Measurements from ENCODE around the gene ADCY4.
"Not testable (repeated sequence)": the region's sequence is repeated elsewhere in the genome, so short reads cannot be mapped to it uniquely, and the experiment has no call there.

The ADCY4 gene

DNA sequence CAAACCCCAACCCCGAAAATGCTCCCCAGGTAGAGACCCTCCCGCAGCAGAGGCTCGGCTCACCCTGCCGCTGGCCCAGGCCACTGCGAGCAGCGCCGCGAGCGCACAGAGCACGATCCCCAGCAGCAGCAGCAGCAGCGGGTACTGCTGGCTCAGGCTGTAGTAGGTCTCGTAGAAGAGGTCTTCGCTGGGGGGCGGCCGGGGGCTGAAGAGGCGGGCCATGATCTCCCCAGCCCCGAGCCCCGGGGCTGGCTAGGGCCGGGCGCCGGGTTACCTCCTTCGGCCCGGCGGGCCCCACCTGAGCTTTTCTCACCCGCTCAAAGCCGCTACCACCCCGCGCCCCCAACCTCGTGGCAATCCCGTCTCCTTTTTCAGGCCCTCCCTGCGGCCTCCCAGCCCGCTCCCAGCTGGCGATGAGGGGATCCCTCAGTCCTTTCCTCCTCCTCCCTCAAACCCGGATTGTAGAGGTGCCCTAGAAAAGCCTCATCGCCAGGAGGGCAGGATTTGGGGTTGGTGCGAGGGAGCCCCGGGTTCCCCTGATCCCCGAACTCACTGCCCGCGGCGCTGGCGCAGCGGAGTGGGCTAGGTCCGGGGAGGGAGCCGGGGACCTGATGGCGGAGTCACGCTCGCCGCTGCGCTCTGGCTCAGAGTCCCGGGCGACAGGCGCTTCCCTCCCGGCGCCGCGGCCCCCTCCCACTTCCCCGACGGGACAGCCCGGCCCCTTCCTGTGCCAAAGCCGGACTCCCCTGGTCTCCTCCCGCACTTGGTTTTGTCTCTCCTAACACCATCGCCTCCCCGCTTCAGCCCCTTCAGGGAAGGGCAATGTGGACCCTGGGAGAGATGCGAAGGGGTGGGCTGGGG, at the start of gene ADCY4:
Gene ADCY4 (minus strand): TSS at position 641 of the 861 bp plus-strand sequence. CDS start 419 bp downstream, at position 222.
- no peak for FAIRE-seq

DNA sequence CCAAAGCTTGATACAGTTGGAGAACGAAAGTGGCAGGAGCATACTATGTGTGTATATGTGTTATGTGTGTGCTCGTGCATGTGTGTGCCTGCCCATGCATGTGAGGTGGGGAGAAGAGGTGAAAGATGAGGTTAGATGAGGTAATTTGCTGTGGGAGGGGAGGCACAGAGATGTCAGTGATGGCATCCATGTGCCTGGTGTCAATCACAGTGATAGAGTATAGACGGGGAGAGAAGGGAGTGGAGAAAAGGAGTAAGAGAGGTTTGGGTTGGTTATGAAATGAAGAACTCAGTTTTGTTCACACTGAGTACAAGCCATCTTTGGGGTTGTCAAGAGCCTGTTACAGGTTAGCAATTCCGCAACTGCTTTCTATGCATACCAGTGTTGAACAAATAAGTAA, 49.3 kb upstream of the ADCY4 start:
- no peak for FAIRE-seq

DNA sequence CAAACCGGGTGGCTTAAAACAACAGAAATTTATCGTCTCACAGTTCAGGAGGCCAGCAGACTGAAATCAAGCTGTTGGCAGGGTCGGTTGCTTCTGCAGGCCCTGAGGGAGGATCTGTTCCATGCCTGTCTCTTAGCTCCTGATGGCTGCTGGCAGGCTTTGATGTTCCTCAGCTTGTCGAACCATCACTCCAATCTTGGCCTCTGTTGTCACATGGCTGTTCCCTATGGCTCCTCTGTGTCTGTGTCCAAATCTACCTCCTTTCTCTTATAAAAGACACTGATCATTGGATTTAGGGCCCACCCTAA, 47.1 kb upstream of the ADCY4 start:
- FAIRE-seq, result no peak

DNA sequence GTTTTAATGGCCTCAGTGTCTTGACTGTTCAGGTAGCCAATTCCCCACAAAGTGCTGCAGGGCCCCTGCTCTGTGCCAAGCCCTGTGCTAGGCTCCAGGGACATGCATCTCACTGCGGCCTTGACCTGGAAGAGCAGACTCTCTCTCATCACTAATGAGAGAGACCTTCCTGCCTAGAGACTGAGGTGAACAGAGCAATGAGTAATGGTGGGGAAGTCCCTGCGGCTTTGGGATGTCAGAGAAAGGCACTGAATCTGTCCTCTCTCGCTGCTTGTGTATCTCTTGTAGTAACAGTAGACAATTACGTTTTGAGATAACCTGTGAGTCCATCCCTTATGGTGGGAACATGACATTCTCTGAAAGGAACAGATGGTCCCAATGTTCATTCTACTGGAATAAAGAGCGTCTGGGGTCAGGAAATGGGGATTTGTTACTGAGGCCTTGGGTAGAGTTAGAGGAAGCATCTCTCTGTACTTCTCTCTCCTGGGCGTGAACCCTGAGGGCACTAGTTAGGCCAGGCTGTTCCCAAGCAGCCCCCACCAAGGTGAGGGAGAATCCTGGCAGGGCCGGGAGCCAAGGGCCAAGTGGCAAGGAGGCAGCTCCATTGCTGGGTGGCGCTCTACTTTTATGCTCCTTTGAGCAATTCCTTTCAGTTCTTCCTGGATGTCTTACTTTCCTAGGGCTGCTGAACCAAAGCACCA, 46.6 kb upstream of the ADCY4 start:
- FAIRE-seq, result no peak

DNA sequence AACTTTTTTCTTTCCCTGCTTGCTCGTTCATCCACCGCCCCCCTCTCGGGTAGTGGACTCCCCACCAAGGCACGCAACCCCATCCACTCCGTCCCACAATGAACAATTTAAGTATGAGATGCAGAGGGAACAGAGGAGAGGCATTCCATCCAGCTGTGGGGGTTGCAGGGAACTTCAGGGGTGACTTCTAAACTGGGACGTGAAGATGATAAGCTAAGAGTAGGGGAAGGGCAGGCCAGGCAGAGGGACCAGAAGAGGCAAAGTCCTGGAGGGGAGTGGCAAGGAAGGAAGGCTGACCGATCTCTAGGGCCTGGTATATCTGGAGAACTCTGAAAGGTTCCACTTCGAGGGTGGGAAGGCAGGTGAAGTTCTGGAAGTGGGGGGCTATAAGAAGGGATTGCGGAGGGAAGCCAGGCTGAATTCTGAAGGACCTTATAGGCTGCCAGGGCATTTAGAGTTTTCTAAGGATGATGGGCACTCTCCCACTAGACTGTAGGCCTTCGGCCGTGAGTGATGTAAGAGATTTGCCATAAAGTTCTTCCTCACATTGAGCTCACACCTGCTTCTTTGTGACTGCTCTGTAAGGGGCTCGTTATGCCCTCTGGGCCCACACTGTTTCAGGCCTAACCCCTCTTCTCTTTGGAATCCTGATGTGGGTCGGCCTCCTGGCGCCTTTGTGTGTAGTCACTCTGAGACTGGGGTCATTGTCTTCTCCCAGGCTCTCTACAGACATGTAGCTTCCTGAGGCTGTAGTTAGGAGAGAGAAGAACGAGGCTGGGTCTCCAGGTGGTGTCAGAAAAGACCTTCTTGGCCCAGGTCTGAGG, 45.2 kb upstream of the ADCY4 start:
- no peak for FAIRE-seq

DNA sequence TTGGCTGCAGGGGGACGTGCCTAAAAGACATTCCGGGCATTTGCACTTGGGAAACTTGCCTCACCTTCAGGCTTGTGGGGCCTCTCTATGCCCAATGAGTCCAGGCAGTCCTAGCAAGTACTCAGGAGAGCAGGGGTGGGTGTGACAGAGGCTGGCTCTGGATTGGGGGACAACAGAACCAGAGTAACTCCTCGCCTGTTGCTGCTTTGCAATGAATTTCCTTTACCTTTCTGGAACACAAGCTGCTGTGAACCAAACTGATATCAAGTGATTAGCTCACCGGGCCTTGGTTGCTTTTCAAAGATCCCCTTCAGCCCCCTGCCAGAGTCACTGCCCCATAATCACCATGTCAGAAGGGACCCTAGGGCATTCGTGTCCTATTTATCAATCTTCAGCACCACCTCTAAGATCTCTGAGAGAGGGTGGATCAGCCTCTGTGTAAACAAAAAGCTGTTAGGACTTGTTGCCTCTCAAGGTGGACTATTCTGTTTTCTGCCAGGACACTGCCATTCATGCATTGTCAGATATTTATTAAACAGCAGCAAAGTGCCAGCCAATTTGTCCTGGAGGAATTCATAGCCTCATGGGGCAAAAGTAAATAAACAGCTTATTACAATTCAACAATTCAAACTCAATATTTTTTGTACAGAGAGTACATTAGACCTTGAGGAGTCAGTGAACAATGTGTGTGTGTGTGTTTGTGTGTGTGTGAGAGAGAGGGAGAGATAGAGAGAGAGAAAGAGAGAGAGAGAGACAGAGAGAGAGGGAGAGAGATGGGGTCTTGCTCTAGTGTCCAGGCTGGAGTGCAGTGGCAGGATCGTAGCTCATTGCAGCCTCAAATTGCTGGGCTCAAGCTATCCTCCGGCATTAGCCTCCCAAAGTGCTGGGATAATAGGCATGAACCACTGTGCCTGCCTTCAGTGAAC, 44.4 kb upstream of the ADCY4 start:
- no peak for FAIRE-seq

DNA sequence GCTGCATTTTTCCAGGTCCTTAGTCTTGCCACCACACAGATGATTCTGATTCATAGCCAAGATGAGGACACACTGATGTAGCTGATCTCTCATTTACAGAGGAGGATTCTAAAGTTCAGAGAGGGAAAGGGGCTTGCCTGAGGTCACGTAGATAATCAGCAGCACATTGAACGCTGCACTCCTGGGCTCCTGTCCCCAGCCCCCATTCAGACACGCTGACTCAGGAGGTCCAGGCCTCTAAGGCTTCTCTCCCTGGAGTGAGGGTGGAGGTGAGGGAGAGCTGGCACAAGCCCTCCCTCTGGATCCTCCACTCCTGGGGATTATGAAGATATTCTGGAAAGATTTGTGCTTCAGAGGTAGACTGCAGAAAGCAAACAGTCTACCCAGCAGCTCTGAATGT, 43.5 kb upstream of the ADCY4 start:
- FAIRE-seq, result no peak

DNA sequence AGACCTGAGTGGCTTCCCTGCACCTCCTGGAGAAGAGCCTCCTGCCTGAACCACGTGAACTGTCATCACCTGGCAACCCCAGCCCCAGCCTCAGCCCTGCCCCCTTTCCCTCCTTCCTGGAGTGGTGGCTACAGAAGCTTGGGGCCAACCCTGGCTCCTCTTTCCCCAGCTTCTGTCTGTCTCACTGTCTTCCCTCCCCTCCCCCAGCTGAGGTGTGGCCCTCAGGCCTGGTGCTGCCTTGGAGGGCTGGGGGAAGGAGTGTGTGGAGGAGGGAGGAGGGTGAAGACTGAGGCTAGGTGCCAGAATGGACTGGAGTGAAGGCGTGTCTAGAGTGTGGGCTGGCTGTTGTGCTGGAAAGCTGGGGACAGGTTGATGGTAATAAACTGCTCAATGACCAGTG, 42.8 kb upstream of the ADCY4 start:
- no peak for FAIRE-seq

DNA sequence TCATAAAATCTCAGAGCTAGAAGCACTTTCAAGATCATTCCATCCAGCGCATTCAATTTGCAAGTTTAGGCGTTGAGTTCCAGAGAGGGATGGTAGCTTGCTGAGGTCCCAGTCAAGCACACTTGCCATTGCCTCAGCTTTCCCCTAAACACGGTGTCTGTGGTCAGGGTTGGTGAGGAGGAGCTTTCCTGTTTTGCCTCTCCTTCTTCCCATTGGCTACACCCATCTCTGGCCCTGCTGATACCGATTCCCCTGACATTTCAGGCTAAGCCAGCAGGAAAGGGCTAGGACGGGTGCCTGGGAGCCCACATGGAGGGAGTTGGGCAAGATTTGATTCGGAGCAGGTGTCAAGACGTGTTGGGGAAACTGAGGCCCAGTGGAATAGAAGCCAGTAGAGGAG, 42.3 kb upstream of the ADCY4 start:
- FAIRE-seq, result no peak

DNA sequence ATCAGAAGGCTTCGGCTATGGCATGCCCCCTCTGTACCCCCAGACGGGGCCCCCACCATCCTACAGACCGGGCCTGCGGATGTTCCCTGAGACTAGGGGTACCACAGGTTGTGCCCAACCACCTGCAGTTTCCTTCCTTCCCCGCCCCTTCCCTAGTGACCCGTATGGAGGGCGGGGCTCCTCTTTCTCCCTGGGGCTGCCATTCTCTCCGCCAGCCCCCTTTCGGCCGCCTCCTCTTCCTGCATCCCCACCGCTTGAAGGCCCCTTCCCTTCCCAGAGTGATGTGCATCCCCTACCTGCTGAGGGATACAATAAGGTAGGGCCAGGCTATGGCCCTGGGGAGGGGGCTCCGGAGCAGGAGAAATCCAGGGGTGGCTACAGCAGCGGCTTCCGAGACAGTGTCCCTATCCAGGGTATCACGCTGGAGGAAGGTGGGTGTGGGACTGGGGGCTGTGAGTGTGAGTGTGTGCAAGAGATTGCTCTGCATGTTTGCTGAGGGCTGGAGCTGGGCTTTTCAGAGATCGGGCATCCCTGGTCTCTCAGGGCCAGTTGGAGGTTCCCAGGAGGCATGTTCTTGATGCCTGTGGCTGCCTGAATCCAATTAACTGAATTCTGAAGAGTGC, 41.7 kb upstream of the ADCY4 start:
- FAIRE-seq, result no peak

DNA sequence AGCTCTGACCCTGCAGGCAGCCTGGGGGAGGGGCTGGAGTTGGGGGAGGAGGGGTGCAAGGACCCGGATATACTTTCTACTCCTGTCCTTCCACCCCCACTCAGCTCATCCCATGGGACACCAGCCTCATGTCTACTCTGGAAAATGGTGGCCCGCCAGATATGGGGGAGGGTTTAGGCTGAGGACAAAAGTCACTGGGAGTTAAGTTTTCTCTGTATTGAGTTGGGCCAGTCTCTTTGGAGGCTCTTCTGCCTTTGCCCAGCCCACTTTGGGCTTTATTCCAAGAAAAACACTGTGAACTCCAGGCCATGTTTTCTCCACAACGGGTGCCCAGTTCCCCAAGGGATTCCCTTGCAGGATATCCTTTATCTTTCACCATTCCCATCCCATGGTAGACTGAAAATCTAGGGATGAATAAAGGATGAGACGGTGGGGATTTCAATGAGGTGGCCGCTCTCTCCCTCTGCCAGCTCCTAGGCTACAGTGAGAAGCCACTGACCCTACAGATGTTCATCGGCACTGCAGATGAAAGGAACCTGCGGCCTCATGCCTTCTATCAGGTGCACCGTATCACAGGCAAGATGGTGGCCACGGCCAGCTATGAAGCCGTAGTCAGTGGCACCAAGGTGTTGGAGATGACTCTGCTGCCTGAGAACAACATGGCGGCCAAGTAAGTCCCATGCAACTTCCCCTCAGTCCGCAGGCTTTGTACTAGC, 38.0 kb upstream of the ADCY4 start:
- no peak for FAIRE-seq

DNA sequence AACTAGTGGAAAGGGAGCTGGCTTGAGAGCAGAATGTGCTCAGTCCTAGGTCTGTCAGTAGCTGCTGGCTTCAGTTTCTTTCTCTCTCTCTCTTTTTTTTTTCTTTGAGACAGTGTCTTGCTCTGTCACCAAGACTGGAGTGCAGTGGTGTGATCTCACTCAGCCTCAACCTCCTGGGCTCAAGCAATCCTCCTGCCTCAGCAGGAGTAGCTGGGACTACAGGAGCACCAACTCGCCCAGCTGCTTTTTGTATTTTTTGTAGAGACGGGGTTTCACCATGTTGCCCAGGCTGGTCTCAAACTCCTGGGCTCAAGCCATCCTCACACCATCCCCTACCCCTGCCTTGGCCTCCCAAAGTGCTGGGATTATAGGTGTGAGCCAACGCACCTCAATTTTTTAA, 36.7 kb upstream of the ADCY4 start:
- not testable (repeated sequence) for FAIRE-seq

DNA sequence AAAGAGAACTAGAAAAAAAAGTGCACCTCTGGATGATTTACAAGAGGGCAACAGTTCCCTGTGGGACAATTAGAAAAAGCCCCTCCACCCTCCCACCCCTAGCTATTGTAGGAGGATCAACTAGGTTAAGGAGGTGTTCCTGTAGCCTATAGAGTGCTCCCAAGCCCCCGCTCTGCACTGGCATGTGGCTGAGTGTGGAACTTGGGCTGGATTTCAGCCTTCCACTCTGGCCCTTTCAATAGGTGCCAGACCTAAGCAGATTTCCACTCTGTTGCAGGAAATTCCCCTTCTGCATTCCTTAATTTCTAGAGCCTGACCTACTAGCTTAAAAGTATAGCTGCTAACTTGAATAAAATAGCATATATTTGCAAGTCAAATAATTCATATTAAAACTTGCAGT, 35.9 kb upstream of the ADCY4 start:
- FAIRE-seq, result no peak

DNA sequence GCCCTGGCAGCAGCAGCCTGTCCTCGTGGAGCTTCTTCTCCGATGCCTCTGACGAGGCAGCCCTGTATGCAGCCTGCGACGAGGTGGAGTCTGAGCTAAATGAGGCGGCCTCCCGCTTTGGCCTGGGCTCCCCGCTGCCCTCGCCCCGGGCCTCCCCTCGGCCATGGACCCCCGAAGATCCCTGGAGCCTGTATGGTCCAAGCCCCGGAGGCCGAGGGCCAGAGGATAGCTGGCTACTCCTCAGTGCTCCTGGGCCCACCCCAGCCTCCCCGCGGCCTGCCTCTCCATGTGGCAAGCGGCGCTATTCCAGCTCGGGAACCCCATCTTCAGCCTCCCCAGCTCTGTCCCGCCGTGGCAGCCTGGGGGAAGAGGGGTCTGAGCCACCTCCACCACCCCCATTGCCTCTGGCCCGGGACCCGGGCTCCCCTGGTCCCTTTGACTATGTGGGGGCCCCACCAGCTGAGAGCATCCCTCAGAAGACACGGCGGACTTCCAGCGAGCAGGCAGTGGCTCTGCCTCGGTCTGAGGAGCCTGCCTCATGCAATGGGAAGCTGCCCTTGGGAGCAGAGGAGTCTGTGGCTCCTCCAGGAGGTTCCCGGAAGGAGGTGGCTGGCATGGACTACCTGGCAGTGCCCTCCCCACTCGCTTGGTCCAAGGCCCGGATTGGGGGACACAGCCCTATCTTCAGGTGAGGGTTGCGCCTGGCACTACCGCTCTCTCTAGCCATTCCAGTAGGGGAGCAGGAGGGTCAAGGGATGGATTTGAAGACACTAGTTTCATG, 35.2 kb upstream of the ADCY4 start:
- FAIRE-seq, result no peak

DNA sequence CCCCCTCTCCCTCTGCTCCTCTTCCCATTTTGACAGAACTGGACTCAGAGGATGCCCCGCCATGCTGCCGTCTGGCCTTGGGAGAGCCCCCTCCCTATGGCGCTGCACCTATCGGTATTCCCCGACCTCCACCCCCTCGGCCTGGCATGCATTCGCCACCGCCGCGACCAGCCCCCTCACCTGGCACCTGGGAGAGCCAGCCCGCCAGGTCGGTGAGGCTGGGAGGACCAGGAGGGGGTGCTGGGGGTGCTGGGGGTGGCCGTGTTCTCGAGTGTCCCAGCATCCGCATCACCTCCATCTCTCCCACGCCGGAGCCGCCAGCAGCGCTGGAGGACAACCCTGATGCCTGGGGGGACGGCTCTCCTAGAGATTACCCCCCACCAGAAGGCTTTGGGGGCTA, 34.6 kb upstream of the ADCY4 start:
- FAIRE-seq, result no peak

DNA sequence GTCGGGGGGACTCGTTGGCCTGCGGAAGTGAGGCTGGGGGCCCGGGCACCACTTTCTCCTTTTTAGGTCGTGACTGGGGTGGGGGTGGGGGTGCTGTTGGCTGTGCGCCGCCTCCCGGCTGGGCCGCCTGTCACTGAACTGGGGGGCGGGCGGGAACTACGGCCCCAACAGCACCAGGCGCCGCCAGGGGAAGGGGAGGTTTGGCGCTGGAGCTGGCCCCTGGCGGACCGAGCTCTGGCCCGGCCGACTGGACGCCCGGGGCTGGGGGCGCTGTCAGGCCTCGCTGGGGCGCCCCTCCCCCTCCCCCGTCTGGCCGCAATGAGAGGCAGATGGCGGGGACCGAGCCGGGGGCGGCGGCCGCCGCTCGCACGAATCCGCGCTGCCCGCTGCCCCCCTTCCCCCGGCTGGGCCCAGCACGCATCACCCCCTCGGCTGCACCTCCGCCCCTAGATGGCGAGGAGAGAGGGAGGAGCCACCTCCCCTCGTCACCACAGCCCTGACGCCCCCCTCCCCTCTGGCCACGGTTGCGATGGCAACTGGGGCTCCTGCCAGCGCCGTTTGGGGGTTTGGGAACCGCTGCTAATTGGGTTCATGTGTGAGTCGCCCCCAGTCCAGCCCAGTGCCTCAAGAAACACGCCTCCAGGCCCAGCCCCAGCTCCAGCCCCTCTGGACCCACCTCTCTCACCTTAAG, 33.8 kb upstream of the ADCY4 start:
- no peak for FAIRE-seq

DNA sequence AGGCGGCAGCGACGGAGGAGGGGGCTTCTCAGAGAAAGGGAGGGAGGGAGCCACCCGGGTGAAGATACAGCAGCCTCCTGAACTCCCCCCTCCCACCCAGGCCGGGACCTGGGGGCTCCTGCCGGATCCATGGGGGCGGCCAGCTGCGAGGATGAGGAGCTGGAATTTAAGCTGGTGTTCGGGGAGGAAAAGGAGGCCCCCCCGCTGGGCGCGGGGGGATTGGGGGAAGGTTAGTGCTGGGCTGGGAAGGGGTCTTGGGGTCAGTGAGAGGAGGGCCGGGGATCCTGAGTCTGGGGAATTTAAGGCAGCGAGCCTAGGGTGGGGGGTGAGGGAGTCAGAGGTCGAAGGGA, 33.3 kb upstream of the ADCY4 start:
- no peak for FAIRE-seq

DNA sequence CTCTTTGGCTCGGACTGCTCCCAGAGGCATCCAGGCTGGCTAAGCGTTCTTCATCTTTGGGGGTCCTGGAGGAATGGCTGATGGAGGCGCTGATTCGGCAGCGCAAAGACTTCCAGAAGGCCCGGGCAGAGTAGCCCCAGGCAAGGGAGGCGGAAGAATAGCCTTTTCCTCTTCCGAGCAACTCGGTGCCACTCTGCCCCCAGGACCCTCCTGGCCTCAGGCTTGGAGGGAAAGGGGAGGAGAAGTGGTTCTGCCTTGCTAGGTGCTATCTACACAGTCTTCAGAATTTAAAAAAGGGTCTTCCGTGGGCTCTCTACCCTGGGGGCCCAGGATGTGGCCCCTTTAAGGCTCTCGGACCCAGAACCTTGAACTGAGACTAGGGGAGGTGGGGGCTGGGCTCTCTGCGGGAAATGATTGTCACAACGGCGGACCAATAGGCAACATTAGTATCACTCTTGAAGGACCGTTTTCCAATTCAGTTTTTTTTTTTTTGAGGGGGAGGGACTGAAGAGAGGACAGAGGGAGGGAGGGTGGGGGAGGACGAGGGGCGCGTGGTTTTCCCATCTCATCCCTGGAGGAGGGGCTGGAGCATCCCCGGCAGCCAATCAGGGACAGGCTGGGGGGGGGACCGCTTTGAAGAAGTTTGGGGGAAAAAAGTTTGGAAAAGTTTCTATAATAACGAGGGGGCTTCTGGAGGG, 32.8 kb upstream of the ADCY4 start, which contains the start of gene NFATC4:
Gene NFATC4 (plus strand): TSS at position 671 of the 698 bp plus-strand sequence. CDS start 157 bp downstream, outside the sequence.
- FAIRE-seq, result no peak
